ENCODE measurements around the gene SPNS1.

DNA sequence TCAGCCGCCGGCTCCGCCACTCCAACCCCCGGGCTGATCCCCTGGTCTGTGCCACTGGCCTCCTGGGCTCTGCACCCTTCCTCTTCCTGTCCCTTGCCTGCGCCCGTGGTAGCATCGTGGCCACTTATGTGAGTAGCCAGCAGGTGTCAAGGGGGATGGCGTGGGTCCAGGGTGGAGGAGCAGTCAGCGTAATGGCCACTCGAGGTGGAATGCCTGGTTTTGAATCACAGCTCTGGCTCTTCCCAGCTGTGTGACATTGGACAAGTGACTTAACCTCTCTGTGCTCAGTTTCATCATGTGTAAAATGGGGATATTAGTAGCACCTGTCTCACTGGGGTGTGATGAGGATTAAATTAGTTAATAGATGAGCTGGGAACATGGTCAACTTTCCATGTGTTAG, 7.8 kb downstream of the SPNS1 start:
- TF ChIP-seq, protein P1, sequence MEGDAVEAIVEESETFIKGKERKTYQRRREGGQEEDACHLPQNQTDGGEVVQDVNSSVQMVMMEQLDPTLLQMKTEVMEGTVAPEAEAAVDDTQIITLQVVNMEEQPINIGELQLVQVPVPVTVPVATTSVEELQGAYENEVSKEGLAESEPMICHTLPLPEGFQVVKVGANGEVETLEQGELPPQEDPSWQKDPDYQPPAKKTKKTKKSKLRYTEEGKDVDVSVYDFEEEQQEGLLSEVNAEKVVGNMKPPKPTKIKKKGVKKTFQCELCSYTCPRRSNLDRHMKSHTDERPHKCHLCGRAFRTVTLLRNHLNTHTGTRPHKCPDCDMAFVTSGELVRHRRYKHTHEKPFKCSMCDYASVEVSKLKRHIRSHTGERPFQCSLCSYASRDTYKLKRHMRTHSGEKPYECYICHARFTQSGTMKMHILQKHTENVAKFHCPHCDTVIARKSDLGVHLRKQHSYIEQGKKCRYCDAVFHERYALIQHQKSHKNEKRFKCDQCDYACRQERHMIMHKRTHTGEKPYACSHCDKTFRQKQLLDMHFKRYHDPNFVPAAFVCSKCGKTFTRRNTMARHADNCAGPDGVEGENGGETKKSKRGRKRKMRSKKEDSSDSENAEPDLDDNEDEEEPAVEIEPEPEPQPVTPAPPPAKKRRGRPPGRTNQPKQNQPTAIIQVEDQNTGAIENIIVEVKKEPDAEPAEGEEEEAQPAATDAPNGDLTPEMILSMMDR (conservative IDR thresholded peaks at IDR 0.05), result no peak
- TF ChIP-seq EZH2 (IDR thresholded peaks at IDR 0.05; ENCODE audit: low read depth), result no peak

Measured in PC-9 (cell line).